Stimulated activated CD8-positive, alpha-beta memory T cell treated with anti-CD3 and anti-CD28 coated beads, Interleukin-7, amount 100 ng/mL, for 48 hours (primary cell): ENCODE data around the gene CD209.
"Not testable (repeated sequence)": the region's sequence is repeated elsewhere in the genome, so short reads cannot be mapped to it uniquely, and the experiment has no call there.

ENCODE experiments used
- DNase-seq, 2 donors: peaks; one replicate each; pipeline ENCODE4 v3.0.0-alpha.2; 2020; ENCODE audit warnings: low read depth in 1 of 2; ENCODE audit errors: extremely low read depth in 1 of 2

Gene CD209

DNA sequence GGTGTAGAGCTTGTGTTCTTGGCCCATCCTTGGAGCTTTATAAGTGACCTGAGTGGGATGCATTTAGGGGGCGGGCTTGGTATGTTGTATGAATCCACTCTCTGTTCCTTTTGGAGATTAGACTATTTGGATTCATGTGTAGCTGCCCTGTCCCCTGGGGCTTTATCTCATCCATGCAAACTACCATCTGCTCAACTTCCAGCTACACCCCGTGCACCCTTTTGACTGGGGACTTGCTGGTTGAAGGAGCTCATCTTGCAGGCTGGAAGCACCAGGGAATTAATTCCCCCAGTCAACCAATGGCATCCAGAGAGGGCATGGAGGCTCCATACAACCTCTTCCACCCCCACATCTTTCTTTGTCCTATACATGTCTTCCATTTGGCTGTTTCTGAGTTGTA, 21.8 kb upstream of the CD209 start:
- DNase-seq, result no peak

- no peak for DNase-seq
Measured at GRCh38 chr19:7767487-7767886, 20.2 kb upstream of the CD209 start.

GRCh38 chr19:7766535-7766934, 19.2 kb upstream of the CD209 start:
- DNase-seq, result no peak

- DNase-seq, result not testable (repeated sequence)
Measured at GRCh38 chr19:7765043-7765442, 17.7 kb upstream of the CD209 start.

GRCh38 chr19:7764157-7764556, 16.8 kb upstream of the CD209 start:
- not testable (repeated sequence) for DNase-seq

DNA sequence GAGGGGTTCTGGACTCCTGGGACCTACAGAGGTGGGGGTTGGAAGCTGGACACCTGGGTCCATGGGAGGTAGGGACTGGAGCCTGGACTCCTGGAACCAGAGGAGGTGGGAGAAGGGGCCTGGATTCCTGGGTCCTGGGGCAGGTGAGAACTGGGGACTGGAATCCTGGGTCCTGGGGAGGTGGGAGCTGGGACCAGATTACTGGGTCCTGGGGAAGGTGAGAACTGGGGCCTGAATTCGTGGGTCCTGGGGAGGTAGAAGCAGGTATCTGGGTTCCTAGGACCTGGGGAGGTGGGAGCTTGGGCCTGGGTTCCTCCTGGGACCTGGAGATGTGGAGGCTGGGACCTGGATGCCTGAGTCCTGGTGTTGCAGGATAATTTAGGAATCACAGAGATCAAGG, 16.4 kb upstream of the CD209 start:
- no peak for DNase-seq

GRCh38 chr19:7762719-7763293, 15.5 kb upstream of the CD209 start, which contains the start of gene CLEC4M:
Gene CLEC4M (plus strand): TSS chr19:7763243. CDS start chr19:7763267, 24 bp downstream.
- DNase-seq, result no peak

DNA sequence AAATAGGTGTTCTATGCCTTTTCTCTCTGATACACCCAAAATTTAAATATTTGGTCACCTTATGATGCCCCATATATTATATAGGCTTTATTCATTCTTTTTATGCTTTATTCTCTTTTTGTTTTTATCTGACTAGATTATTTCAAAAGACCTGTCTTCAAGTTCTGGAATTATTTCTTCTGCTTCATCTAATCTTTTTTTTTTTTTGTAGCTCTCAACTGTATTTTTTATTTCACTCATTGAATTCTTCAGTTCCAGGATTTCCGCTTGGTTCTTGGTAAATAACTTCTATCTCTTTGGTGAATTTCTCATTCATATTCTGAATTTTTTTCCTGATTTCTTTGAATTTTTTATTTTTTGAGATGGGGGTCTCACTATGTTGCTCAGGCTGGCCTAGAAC, 11.8 kb upstream of the CD209 start:
- DNase-seq, result no peak

DNA sequence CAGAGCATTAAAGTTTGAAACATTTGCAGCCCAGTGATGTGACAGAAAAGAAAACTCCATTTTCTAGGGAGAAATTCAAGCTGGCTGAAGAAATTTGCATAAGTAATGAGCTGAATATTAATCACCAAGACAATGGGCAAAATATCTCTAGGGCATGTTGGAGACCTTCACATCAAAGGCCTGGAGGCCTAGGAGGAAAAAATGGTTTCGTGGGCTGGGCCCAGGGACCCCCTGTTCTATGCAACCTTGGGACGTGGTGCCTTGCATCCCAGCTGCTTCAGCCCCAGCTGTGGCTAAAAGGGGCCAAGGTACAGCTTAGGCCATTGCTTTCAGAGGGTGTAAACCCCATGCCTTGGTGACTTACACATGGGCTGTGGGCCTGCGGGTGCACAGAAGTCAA, 10.0 kb upstream of the CD209 start:
- no peak for DNase-seq

DNA sequence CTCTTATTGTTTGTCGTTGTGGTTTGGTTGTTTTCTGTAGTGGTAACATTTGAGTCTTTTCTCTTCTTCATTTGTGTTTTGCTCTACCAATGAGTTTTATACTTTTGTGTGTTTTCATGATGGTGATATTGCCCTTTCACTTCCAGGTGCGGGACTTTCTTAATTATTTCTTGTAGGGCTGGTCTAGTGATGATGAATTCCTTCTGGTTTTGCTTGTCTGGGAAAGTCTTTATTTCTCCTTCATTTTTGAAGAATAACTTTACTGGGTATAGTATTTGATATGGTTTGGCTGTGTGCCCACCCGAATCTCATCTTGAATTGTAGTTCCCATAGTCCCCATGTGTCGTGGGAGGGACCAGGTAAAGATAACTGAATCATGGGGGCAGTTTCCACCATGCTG, 8.9 kb upstream of the CD209 start:
- no peak for DNase-seq

- peak in 1 of 2 donors; percentile 42 for DNase-seq
Measured at GRCh38 chr19:7751157-7751783, 3.9 kb upstream of the CD209 start.

GRCh38 chr19:7748756-7749155, 1.4 kb upstream of the CD209 start:
- DNase-seq, result no peak

- no peak for DNase-seq
Measured at GRCh38 chr19:7748171-7748570, 837 bp upstream of the CD209 start.

GRCh38 chr19:7746306-7746705, 1.0 kb downstream of the CD209 start:
- DNase-seq, result not testable (repeated sequence)

GRCh38 chr19:7744871-7745650, 2.3 kb downstream of the CD209 start:
- no peak for DNase-seq

GRCh38 chr19:7744199-7744786, 3.0 kb downstream of the CD209 start:
- DNase-seq, result no peak

GRCh38 chr19:7743425-7743841, 3.9 kb downstream of the CD209 start:
- no peak for DNase-seq

DNA sequence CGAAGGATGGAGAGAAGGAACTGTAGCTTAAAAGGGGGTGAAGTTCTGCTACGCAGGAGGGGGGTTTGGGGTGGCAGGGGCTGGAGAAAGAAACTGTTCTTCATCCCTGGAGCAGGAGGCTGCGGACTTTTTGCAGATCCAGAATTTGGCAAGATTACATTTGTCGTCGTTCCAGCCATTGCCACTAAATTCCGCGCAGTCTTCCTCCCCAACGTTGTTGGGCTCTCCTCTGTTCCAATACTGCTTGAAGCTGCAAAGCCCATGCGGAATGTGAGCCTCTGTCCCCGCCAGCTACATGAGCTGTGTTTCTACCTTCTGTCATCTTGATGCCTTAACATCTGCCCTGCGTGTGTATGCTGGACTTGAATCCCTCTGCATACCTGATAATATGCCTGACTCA, 4.3 kb downstream of the CD209 start:
- DNase-seq, result no peak

DNA sequence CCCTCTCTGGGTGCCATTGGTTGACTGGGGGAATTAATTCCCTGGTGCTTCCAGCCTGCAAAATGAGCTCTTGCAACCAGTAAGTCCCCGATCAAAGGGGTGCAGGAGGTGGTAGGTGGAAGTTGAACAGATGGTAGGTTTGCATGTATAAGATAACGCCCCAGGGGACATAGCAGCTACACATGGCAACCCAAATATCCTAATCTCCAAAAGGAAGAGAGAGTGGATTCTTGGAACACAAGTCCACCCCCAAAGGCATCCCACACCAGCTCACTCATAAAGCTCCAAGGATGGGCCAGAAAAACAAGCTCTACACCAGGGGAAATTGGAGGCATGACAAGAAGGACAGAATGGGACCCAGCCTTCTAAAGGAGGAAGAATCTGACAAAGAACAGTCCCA, 4.8 kb downstream of the CD209 start:
- DNase-seq, result no peak

- DNase-seq, result no peak
Measured at GRCh38 chr19:7740682-7741054, 6.7 kb downstream of the CD209 start.

GRCh38 chr19:7739801-7740681, 7.3 kb downstream of the CD209 start:
- no peak for DNase-seq
